Measurements from ENCODE around the gene TEF.
"Not testable (repeated sequence)": the region's sequence is repeated elsewhere in the genome, so short reads cannot be mapped to it uniquely, and the experiment has no call there.

The TEF gene

DNA sequence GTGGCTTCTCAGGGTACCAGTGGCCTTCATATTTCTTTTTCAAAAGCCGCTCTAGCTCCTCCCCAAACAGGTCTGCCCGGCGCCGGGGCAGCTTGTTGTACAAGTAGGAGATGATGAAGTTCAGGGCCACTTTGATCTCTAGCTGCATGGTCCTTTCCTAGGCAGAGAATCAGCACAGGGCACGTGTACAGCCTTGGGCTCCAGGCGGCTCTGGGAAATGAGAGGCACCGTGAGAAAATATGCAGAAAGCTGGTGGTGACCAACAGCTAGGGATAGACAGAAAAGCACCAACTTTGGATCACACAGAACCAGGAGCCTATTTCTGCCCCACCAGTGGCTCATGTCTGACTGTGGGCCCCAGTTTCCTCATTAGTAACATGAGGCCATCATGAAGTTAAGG is 55.5 kb downstream of the TEF start:
- TF ChIP-seq CTCF (IDR thresholded peaks at IDR 0.05; ENCODE audit: low read depth, low read length), result no peak
- no peak for DNase-seq (ENCODE audit: extremely low read depth, low read depth)

GRCh38 chr22:41440511-41440910 is 58.8 kb downstream of the TEF start:
- DNase-seq (ENCODE audit: extremely low read depth, low read depth), result not testable (repeated sequence)

DNA sequence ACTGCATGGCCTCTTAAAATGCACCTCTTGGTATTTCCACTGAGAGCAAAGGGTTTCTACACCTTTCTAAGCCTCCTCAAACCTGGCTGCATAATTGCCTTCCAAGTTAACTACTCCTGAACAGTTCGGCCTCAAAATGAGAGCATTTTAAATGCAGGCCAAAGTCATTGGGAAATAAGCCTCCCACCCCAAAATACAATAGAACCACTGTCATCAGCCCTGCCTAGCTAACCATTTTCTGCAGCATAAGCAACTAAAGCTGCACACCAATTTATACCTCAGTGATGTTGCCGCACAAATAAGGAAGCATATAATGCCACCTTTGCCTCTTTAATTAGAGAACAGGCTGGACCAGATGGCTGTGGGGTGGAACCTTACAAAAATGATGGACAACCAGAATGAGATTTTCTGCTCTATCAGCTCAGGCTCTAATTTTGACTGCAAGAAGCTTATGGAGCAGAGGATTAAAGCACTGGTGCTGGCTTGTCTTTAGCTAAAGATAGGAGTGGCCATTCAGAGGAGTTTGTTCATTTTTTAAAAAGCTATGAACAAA is 60.6 kb downstream of the TEF start:
- no peak for TF ChIP-seq CTCF (IDR thresholded peaks at IDR 0.05; ENCODE audit: low read depth, low read length)
- no peak for DNase-seq (ENCODE audit: extremely low read depth, low read depth)

DNA sequence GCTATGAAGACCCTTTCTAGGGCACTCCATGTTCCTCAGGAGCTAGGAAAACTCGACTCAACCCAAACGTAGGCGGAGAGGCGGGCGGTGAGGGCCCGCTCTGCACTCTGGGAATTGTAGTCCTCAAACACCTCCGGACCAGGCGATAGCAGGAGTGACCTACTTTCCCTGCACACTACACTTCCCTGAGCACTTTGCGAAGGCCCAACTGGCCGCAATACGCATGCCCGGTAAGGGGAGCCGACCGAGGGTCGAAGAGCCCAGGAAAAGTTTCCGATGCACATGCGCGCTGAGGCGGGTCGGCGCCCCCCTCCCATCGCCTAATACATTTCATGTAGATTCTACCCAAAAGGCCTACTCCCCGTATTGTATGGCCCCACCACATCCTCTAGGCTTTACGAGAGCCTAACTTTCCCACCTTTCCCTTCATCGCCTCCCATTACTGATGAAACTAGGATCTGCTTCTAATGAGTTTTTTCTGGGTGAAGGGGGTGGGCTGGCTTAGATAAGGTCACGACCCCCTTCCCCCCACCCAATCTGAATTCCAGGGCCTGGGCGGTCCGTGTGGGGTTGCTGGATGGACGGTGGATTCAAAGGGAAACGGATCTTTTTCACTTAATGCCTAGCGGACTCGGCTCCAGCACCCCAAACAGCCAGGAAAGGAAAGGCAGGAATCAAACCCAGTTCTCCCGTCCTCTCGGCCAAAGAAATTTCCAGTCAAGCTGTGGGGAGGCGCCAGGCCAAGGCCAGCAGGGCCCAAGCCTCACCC is 62.8 kb downstream of the TEF start:
- DNase-seq (ENCODE audit: extremely low read depth, low read depth), result peak; percentile 88
- no peak for TF ChIP-seq CTCF (IDR thresholded peaks at IDR 0.05; ENCODE audit: low read depth, low read length)

GRCh38 chr22:41445129-41446056 is 63.7 kb downstream of the TEF start:
- no peak for DNase-seq (ENCODE audit: extremely low read depth, low read depth)
- no peak for TF ChIP-seq CTCF (IDR thresholded peaks at IDR 0.05; ENCODE audit: low read depth, low read length)

DNA sequence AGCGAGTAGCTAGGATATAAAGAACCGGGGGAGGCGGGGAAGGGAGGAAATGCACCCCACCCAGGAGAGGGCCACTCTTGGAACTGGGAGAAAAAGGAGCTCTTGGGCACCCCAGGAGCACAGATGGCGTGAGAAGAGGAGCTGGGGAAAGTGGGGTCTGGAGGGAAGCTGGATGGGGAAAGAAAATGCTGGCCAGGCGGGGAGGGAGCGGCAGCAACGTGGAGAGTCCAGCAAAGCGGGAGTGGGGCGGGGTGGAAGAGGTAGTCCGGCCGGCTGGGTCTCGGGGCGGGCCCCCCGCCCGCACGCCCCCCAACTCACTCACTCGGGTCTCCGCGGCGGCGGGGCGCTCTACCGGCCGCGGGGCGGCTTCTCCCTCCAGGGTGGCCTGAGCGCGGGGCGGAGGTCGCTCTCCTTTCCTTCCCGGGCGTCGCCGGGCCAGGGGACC is 64.3 kb downstream of the TEF start:
- no peak for TF ChIP-seq CTCF (IDR thresholded peaks at IDR 0.05; ENCODE audit: low read depth, low read length)
- DNase-seq (ENCODE audit: extremely low read depth, low read depth), result no peak

GRCh38 chr22:41446639-41447434 is 65.1 kb downstream of the TEF start, which contains the start of gene TOB2:
Gene TOB2, minus strand, starts transcription at chr22:41446801. Its CDS starts 9,456 bp downstream, at chr22:41437345.
- peak; percentile 96 for DNase-seq (ENCODE audit: extremely low read depth, low read depth)

More at GRCh38 chr22:41446639-41447434, 65.1 kb downstream of the TEF start, which contains the start of gene TOB2:
- TF ChIP-seq CTCF (IDR thresholded peaks at IDR 0.05; ENCODE audit: low read depth, low read length), result no peak
